ENCODE results near the gene LRRC42.
A peak's percentile ranks its signal among the peaks of the same experiment; 100 is the strongest.

The LRRC42 gene

DNA sequence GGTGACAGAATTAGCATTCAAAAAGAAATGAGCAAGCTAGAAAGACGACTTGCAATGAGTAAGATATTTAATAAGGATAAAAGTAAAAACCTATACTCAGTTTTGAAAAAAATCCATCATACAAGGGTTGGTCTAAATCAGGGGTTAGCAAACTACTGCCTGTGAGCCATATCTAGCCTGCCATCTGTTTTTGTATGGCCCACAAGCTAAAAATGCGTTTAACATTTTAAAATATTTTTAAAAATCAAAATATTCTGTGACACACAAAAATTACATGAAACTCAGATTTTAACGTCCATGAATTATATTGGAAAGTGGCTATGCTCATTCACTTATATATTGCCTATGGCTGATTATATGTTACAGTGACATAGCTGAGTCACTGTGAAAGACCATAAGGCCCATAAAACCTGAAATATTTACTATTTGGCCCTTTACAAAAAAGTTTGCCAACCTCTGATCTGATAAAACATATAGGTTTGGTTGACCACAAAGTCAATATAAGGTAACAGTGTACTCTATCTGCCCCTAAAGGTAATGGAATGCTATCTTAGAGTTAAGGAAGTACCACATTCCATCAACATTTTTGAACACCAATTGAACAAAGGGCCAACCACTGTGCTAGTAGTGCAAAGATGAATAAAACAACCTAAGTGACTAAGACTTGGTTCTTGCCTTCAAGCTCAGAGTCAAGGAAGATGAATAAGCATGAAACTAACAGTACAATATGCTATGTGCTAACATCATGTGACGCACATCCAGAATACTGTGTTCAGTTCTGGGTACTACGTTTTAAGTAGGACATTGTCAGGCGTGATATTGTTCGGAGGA is 3.8 kb upstream of the LRRC42 start:
- DNase-seq = no peak

GRCh38 chr1:53943090-53943489 is 3.1 kb upstream of the LRRC42 start:
- no peak for DNase-seq

DNA sequence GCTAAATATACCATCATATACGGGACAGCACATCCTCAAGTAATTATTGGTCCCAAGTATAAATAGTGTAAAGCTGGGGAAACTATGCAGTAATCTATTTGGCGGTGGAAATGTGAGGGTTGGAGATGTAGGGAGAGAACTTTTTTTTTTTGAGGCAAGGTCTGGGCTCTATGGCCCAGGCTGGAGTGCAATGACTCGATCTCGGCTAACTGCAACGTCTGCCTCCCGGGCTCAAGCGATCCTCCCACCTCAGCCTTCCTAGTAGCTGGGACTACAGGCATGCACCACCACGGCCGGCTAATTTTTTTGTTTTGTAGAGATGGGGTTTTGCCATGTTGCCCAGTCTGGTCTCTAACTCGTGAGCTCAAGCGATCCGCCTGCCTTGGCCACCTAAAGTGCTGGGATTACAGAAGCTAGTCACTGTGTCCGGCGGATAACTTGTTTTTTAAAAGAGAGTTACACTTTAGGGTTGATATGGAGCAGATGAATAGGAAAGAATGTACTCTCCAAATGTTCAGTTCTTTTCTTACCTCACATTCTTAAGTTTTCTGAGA is 2.6 kb upstream of the LRRC42 start:
- DNase-seq = no peak

DNA sequence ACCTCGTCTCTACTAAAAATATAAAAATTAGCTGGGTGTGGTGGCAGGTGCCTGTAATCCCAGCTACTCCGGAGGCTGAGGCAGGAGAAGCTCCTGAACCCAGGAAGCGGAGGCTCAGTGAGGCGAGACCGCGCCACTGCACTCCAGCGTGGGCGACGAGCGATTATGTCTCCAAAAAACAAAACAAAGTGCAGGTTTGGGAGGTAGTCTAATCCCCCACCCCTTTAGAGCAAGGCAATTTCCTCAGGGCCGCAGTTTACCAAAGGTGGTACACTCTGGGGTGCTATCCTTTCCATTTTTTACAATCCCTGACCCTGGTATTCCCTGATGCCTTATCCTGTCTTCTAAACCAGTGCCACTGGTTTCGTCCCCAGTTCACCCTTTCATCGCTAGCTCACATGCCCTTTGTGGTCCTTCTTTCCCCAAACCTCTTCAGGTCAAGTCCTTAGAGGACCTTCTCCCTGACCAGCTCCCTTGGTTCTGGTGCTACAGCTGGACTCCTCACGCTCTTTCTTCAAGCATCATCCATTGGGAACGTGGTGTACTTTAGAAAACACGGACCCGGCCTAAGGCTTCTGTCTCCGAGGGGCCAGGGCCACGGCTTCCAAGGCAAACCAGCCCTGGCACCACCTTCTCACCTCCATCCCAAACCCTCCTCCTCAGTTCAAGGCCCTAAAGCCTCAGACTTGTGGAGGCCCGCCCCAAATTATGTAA is 1.5 kb upstream of the LRRC42 start:
- no peak for DNase-seq

DNA sequence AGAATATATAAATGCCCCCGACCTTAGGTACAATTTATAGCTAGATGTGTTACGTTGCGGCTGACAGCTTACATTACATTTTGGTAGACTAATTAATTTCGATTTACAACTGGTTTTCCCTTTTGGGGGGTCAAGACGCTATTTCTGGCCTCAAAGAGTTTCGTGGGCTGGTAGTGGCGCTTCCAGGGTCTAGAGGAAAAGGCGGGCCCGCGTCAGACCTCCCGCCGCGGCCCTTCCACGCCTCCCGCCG is 1.0 kb upstream of the LRRC42 start:
- no peak for DNase-seq

DNA sequence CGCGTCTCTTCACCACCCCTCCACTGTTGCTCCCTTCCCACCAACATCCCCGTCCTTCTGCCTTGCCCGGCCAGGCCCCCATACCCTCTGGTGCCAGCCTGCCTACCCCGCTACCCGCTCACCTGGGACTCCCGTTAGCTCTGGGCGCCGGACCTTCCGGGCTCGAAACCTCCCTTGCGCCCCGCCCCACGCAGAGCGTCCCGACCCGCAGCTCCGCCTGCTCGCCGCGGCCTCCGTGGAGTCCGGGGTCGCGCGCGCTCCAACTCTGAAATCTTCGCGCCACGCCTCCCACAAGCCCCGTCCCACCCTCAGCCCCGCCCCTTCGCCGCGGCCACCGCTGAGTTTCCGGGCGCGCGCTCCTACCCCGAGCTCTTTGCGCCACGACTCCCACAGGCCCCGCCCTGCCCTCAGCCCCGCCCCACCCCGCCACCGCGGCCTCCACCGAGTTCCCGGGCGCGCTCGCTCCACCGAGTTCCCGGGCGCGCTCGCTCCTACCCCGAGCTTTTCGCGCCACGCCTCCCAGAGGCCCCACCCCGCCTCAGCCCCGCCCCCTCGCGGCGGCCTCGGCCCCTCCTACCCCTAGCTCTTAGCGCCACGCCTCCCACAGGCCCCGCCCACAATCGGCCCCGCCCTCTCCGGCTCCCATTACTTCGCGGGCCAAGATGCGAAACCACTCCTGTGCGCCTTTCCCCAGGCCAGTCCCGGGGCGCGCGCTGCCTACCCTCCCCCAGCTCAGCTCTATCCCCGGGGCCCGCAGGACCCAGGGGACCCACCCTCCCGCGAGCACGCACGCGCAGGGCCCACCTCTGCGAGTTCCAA is 508 bp upstream of the LRRC42 start, which contains the start of gene IFT25:
Gene IFT25, minus strand, starts transcription at position 267 of the 819 bp plus-strand sequence. CDS start 5,617 bp downstream, outside the sequence.
- peak; percentile 93 to 95 for DNase-seq

- DNase-seq = no peak
These were observed 1.2 kb downstream of the LRRC42 start for GRCh38 chr1:53947172-53947907.

- DNase-seq = no peak
These were observed 2.1 kb downstream of the LRRC42 start for GRCh38 chr1:53948291-53948690.

GRCh38 chr1:53949023-53949990 is 3.2 kb downstream of the LRRC42 start:
- no peak for DNase-seq

GRCh38 chr1:53951697-53952096 is 5.5 kb downstream of the LRRC42 start:
- DNase-seq = no peak

GRCh38 chr1:53954128-53954527 is 8.0 kb downstream of the LRRC42 start:
- DNase-seq = no peak

DNA sequence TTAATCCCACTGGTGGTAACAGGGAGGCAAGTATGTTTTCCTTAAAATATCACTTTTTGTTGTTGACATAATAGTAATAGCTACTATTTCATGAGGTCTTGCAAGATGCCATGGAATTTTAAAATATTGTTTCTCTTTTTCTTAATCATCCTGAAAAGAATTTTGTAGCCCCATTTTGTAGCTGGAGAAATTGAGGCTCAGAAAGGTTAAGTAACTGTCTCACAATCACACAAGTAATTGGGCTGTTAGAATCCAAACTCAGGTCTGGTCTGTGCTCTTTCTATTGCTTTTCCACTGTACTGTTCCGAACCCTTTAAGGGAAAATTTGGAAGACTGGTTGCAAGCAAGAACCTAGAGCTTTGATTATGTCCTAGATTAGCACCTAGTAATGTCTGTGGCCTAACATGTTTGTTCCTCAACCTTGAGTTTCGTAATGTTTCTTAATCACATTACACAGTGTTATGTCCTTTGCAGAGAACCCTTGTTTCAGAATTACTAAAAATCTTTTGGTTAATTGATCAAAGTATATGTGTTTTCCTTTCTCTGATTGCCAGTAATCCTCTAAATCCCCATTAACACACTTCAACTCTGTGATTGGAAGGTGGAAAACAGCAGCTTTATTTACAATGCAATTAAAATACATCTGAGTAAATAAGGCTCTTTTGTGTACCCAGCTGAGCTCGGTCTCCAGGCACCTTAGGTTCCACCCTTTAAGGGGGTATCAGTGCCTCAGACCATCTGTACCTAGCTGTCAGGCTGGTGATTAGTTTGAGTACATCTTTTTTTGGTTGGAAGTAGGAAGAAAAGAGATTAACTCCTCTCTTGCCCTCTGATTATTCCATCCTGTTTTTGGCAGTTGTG is 10.4 kb downstream of the LRRC42 start:
- peak in 1 of 2 experiments; percentile 79 for DNase-seq

GRCh38 chr1:53957194-53957818 is 11.2 kb downstream of the LRRC42 start:
- peak in 1 of 2 experiments; percentile 79 for DNase-seq

GRCh38 chr1:53959664-53960250 is 13.6 kb downstream of the LRRC42 start:
- DNase-seq = no peak

DNA sequence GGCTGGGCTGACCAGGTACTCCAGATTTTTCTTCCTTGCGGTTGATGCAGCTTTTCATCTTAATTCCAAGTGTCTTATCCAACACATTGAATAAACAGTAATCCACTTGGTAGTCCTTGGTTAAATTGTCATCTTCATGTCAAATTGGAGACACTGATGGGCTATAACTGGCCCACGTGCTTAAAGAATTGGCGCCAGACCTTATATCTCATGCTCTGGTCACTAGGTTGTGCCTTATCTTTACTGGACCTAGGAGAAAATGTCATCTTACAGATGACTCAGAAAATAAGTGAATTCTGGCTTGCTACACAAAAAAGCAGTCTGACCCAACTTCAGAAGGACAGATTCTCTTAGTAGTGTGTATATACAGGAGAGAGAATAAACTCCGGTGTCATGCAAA is 16.2 kb downstream of the LRRC42 start:
- no peak for DNase-seq

GRCh38 chr1:53963460-53963859 is 17.3 kb downstream of the LRRC42 start:
- DNase-seq = no peak

DNA sequence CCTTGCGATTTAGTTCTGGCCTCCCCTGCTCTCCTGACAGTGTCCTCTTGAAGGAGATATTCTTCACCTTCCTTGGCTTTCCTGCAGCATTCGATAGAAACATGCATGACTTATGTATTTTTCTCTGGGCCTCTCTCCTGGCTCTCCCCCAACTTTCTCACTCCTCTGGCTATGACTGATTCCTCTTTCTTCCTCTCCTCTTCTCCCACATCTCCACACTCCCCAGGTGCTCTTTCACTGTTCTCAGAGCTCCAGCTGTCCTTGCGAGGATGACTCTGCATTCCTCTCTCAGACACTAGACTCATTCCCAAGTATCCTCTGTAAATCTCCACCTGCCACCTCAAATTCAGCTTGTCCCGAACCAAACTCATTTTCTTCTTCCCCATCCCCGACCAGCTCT is 18.0 kb downstream of the LRRC42 start:
- no peak for DNase-seq

DNA sequence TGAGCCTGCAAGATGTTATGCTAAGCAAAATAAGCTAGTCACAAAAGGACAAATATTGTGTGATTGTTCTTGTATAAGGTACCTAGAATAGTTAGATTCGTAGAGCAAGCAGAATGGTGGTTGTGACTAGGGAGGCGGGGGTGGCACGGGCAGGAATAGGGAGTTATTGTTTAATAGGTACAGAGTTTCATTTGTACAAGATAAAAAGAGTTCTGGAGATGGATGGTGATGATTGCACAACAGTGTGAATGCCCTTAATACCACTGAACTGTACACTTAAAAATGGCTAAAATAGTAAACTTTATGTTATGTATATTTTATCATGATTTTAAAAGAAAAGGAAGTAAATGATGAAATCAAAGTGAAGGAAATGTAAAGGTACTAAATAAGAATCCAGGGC is 20.6 kb downstream of the LRRC42 start:
- DNase-seq = no peak

DNA sequence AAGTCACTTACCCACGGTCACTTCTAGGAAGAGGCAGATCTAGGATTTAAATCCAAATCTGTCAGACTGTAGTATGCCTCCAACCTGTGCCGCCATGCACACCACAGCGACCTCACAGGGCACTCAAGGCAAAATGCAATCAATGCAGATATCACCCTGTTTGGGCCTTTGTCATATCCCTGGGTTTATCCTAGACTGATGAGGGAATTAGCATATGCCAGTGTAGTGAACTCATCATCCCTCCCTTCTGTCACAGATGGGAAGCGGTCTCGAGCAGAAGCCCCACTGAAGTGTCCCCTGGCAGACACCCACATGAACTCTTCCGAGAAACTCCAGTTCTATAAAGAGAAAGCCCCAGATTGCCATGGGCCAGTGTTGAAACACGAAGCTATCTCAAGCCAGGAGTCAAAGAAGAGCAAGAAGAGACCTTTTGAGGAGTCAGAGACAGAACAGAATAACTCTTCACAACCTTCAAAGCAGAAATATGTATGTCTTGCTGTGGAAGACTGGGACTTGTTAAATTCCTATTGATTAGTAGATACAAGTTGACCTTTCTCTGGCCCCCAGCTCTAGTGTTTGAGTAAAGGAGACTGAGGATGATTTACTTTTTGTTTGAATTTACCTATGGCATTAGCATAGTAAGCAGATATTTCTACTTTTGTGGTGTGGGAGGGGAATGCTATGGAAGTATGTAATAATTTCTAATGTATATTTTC is 21.4 kb downstream of the LRRC42 start:
- DNase-seq = no peak

All from NCI-H187 (cell line).